Heart right ventricle (tissue), 16 donors: Measurements from ENCODE around the gene SOD2. TPM values are rescaled to one million over a fixed set of nuclear protein-coding genes. Genes with fewer than 3 reads are reported as not detected.

Source experiments
- ATAC-seq, 8 donors: fragments of 200-7000 bp; cut with Tn5 transposase; one replicate each; pipeline ENCODE4 v1.9.1; 2020; ENCODE audit warnings: mild to moderate bottlenecking in 8 of 8, moderate library complexity in 8 of 8, moderate number of reproducible peaks in 1 of 8
- DNase-seq, 2 donors: peaks; one replicate each; pipeline ENCODE4 v3.0.0-alpha.2; 2020
- H3K27ac ChIP-seq, 10 donors: fragments of 200-600 bp; sonication (generic) in 2 of 10; one replicate each; pipeline versions ENCODE4 v1.5.0 to v1.8.0; 2020 to 2022; ENCODE audit warnings: mild to moderate bottlenecking in 3 of 10
- H3K27me3 ChIP-seq, 7 donors: fragments of 200-600 bp; one replicate each; pipeline ENCODE4 v1.8.0; 2021 to 2022; ENCODE audit warnings: mild to moderate bottlenecking in 2 of 7
- H3K36me3 ChIP-seq, 9 donors: fragments of 200-600 bp; sonication (generic) in 1 of 9; one replicate each; pipeline versions ENCODE4 v1.5.0 to v1.8.0; 2020 to 2022; ENCODE audit warnings: mild to moderate bottlenecking in 2 of 9
- H3K4me1 ChIP-seq, 9 donors: fragments of 200-600 bp; sonication (generic) in 1 of 9; one replicate each; pipeline versions ENCODE4 v1.5.0 to v1.8.0; 2020 to 2022; ENCODE audit warnings: mild to moderate bottlenecking in 4 of 9
- H3K4me3 ChIP-seq, 10 donors: fragments of 200-600 bp; sonication (generic) in 2 of 10; one replicate each; pipeline versions ENCODE4 v1.5.0 to v1.8.0; 2020 to 2022; ENCODE audit warnings: mild to moderate bottlenecking in 7 of 10, moderate library complexity in 2 of 10
- H3K9me3 ChIP-seq, 11 donors: fragments of 200-600 bp in 10 of 11; sonication (generic) in 2 of 11; one replicate each; pipeline versions ENCODE4 v1.5.0 to v1.8.0; 2013 to 2022; ENCODE audit warnings: mild to moderate bottlenecking in 2 of 11, control low read depth in 1 of 11, moderate library complexity in 1 of 11
- WGBS, 2 donors: extraction: QIAGEN DNeasy Blood & Tissue Kit; methylation state at CpG; one replicate each; pipeline ENCODE4 v1.1.7; 2013; ENCODE audit warnings: inconsistent platforms in 1 of 2; 5-methylcytosine and 5-hydroxymethylcytosine counted together
- intact Hi-C, 10 donors: fragments of 100-400 bp; cut with DNase I; formaldehyde crosslinking; loops; one replicate each; pipeline versions ENCODE4 v1.11.1 to v1.14.2; 2022
- polyA plus RNA-seq, 2 donors: library from polyadenylated mRNA; stranded (reverse); fragments of 200-250 nt; gene quantifications; one replicate each; pipeline ENCODE4 v1.2.3, GENCODE V29; 2013
- total RNA-seq, 10 donors: library from RNA; stranded (reverse); fragmentation: NEBNext Ultra II Directional in 3 of 10; extraction: Animal tissue kit (Norgen Biotek cat#: 25700) in 3 of 10; gene quantifications; one replicate each; pipeline versions ENCODE4 v1.2.1 to v1.2.4, GENCODE V29; 2021 to 2023
- TF ChIP-seq, protein P1 (sequence below), 9 donors: fragments of 200-600 bp; sonication (generic) in 2 of 9; IDR thresholded peaks; one replicate each; pipeline versions ENCODE4 v1.5.0 to v1.8.0; 2021 to 2022; ENCODE audit warnings: antibody characterized with exemption in 9 of 9, mild to moderate bottlenecking in 5 of 9, moderate library complexity in 1 of 9
- donor health status: Arrhythmogenic right ventricular cardiomyopathy.
- donor health status: ischemic (EF 13 %, LVEDD 7.1; RV severe dilation, severe dysfunction).
- donor health status: healthy with polysubstance abuse.
- donor health status: DM: no; HTN: yes; CAD: no.
- donor health status: DM: no; HTN: no; CAD: no.
- donor health status: ischemic (EF 25% LVEDD 6.9; RV normal size, moderate dysfunction).
- donor health status: ischemic (EF 25% LVEDD 5.7; RV mildly dilated, moderate dysfunction).
- donor health status: healthy.
- donor health status: DM: yes; HTN: yes; CAD: no.
- donor health status: Ischemic cardiomyopathy.
- donor health status: ischemic (EF 35%, LVEDD 5.7; RV mildly dilated, moderate dysfunction).
- donor health status: nonischemic (EF 11% LVEDD 7.7; RV severe dilation, severe dysfunction).
- donor health status: DM: yes; HTN: yes; CAD: no.
- donor health status: PGD.
- donor health status: ischemic (EF 29% LVEDD 5.4; RV normal size, mild dysfunction).
- donor health status: nonischemic (EF 23%, LVEDD 6.1; RV moderate dilation, normal function).

Gene SOD2
- total and polyA plus RNA-seq, 12 donors: 144 to 1,111 (median 826) TPM

DNA sequence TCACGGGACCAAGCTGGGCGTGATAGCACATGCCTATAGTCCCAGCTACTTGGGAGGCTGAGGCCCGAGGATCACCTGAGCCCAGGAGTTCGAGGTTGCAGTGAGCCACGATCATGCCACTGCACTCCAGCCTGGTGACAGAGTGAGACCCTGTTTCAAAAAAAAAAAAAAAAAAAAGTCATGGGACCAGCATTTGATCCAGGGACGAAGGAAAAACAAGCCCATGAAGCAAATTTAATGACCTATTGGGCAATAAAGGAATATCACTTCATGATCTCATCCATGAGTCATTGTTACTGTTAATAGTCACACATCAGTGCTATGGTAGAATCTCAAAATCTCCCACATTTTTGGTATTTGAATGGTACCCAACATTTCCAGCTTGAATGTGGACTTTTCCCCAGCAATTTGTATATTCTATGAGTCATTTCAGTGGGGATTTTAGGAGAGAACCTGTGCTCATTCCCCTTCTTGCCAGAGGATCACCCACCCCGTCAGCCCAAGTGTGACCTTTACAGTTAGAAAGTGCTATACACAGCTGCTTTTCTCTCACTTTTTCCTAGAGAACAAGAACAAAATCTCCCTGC, 8.5 kb upstream of the SOD2 start:
- TF ChIP-seq, protein P1, sequence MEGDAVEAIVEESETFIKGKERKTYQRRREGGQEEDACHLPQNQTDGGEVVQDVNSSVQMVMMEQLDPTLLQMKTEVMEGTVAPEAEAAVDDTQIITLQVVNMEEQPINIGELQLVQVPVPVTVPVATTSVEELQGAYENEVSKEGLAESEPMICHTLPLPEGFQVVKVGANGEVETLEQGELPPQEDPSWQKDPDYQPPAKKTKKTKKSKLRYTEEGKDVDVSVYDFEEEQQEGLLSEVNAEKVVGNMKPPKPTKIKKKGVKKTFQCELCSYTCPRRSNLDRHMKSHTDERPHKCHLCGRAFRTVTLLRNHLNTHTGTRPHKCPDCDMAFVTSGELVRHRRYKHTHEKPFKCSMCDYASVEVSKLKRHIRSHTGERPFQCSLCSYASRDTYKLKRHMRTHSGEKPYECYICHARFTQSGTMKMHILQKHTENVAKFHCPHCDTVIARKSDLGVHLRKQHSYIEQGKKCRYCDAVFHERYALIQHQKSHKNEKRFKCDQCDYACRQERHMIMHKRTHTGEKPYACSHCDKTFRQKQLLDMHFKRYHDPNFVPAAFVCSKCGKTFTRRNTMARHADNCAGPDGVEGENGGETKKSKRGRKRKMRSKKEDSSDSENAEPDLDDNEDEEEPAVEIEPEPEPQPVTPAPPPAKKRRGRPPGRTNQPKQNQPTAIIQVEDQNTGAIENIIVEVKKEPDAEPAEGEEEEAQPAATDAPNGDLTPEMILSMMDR (IDR thresholded peaks at IDR 0.05): no peak
- peak overlapping the region in 7 of 10 donors; percentile 23 to 83 (median 35) for H3K27ac ChIP-seq
- intact Hi-C loops: no loop called here
- WGBS, 2 donors: 86% methylated on average over 7 of the region's 7 CpGs
- peaks cover 0 to 31% (median 7%) of the 10 kb centered on the region in 9 donors for H3K4me1 ChIP-seq
- H3K27me3 ChIP-seq: no peaks in the 10 kb centered on the region
- no peak overlapping the region for H3K4me3 ChIP-seq
- H3K9me3 ChIP-seq: peaks cover 0 to 13% (median 0%) of the 10 kb centered on the region in 11 donors
- DNase-seq: no peak
- ATAC-seq: peak in 7 of 8 donors; percentile 62 to 91 (median 76)
- peaks cover 0 to 5% (median 0%) of the 10 kb centered on the region in 9 donors for H3K36me3 ChIP-seq

- no peaks in the 10 kb centered on the region for H3K27me3 ChIP-seq
- peak in 4 of 8 donors; percentile 20 to 58 (median 52) for ATAC-seq
- TF ChIP-seq, protein P1 (IDR thresholded peaks at IDR 0.05): no peak
- peaks cover 0 to 13% (median 0%) of the 10 kb centered on the region in 11 donors for H3K9me3 ChIP-seq
- intact Hi-C loops: no loop called here
- WGBS, 2 donors: 37 to 56% methylated on average over 1 of the region's 1 CpG
- H3K4me1 ChIP-seq: peaks cover 0 to 35% (median 7%) of the 10 kb centered on the region in 9 donors
- peak overlapping the region in 6 of 10 donors; percentile 7 to 83 (median 42) for H3K27ac ChIP-seq
- H3K4me3 ChIP-seq: no peak overlapping the region
- peaks cover 0 to 5% (median 0%) of the 10 kb centered on the region in 9 donors for H3K36me3 ChIP-seq
- DNase-seq: no peak
Measured at GRCh38 chr6:159700970-159701369, 7.9 kb upstream of the SOD2 start.

DNA sequence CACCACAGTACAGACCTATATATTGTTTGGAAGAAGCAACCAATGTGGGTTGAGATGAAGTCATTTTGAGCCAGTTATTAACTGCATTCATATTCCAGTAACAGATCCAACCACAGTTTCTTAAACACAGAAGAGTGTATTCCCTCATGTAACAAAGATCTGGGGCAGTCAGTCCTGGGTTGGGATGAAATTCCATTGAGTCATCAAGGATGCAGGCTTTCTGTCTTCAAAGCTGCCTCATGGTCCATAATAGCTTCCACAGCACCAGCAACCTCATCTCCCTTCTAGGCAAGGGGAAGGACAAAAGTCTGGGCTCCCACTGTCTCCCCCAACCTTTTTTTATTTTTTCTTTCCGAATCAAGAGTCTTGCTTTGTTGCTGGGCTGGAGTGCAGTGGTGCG, 2.9 kb upstream of the SOD2 start:
- Histone ChIP-seq H3K27me3 (no peaks in the 10 kb centered on the region), H3K36me3 (peaks cover 0 to 10% (median 0%) of the 10 kb centered on the region in 9 donors), H3K9me3 (no peaks in the 10 kb centered on the region), H3K27ac (peak overlapping the region in 1 of 10 donors; percentile 99), H3K4me1 (peaks cover 0 to 47% (median 30%) of the 10 kb centered on the region in 9 donors), H3K4me3 (no peak overlapping the region)
- ATAC-seq (no peak), DNase-seq (no peak)
- TF ChIP-seq, protein P1 (IDR thresholded peaks at IDR 0.05): no peak
- 93 to 97% methylated on average over 2 of the region's 2 CpGs for WGBS, 2 donors
- intact Hi-C loops: loop anchor here in 3 of 10 donors (10.0 kb wide), 4 partner anchors 59 to 239 kb away; partner anchors contain the start of gene ACAT2 (in 2 of the 3)

GRCh38 chr6:159693894-159694545, 979 bp upstream of the SOD2 start:
- Histone ChIP-seq H3K4me3 (peak overlapping the region; percentile 53 to 99 (median 96)), H3K9me3 (no peaks in the 10 kb centered on the region), H3K4me1 (peaks cover 2 to 54% (median 46%) of the 10 kb centered on the region in 9 donors), H3K27me3 (no peaks in the 10 kb centered on the region), H3K36me3 (peaks cover 0 to 26% (median 5%) of the 10 kb centered on the region in 9 donors), H3K27ac (peak overlapping the region; percentile 95 to 99 (median 98))
- TF ChIP-seq, protein P1 (IDR thresholded peaks at IDR 0.05): no peak
- 18 to 22% methylated on average over 14 of the region's 14 CpGs for WGBS, 2 donors
- ATAC-seq: peak; percentile 8 to 74 (median 40)
- intact Hi-C loops: loop anchor here (1.0 to 10.0 kb wide), 13 partner anchors 21 to 241 kb away; partner anchors contain the start of genes WTAP (in 7 of the 10), MRPL18 (in 4 of the 10), ACAT2 (in 3 of the 10) and TCP1 (in 2 of the 10)
- peak in 1 of 2 donors; percentile 55 for DNase-seq
